GM18951 (cell line): Measurements from ENCODE around the gene EPB41L4B.
"Not testable (repeated sequence)": the region's sequence is repeated elsewhere in the genome, so short reads cannot be mapped to it uniquely, and the experiment has no call there.

Experiments
- POLR2A ChIP-seq: IDR thresholded peaks from 4 replicates; pipeline ENCODE4 v1.6.1; 2011; ENCODE audit warnings: mild to moderate bottlenecking; ENCODE audit not compliant: insufficient read length, insufficient read depth; ENCODE audit errors: extremely low read depth
- in situ Hi-C: fragments of 300-500 bp; cut with MboI; formaldehyde crosslinking; loops from one replicate; pipeline ENCODE4 v1.12.0; 2022; ENCODE audit warnings: low sequenced_read_pairs, mixed read lengths, inconsistent platforms; ENCODE audit not compliant: unreplicated experiment

EPB41L4B gene

DNA sequence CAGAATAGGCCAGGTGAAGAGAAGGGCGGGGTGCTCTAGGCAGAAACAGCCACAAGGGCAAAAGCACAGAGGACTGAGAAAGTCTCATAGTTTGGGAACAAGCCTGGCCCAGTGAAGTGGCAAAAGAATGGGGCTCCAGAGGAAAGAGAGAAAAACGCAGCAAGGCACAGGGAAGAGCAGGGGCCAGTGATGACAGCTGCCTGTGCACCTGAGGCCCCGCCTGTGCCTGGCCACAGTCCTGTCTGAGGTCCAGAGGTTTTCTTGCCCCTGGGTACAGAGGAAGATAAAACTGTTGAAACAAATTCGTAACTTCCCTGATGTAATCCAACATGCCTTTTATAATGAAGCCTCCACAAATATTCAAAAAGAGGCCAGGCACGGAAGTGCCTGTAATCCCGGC is 175.8 kb downstream of the EPB41L4B start:
- in situ Hi-C loops = no loop called here
- TF ChIP-seq POLR2A = no peak

DNA sequence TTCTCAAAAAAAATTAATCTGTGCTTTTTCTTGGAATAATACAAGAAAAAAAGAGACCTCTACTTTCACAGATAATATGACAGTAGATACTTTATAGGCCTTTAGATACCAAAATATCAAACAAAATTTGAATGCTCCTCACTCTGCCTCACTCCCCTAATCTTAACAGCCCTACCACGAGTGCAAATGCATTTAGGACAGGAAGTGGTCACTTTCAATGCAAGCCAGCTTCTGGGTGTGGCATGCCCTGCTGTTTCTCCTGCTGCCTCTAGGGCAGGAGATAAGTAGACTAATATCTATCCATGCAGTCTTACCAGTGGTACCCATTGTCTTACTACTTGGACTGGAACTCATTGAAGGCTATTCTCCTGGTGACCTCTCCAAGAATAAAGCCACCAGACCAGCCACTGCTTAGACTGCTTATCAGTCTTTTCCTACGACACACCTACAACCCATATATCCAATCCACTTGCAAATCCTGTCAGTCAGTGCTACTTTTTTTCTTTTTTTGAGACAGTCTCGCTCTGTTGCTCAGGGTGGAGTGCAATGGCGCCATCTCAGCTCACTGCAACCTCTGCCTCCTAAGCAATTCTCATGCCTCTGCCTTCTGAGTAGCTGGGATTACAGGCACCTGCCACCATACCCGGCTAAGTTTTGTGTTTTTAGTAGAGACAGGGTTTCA is 176.8 kb downstream of the EPB41L4B start:
- in situ Hi-C loops = no loop called here
- TF ChIP-seq POLR2A = no peak

DNA sequence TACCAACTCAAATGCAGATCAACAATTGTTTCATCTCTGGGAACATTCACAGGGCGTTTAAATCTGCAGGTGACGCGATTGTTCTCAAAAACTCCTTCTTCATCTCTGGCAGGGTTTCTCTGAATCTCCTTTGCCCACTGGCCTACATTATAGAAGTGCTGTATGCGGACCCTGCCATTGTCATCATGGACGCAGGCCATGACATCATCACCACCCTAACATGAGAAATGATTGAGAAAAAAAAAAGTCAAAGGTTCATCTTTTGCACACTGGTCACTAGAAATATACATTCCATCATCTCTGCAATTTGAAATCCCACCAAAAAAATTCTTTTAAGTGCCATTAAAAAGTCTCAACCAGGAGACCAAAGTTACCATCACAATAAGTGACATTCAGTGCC is 179.5 kb downstream of the EPB41L4B start:
- TF ChIP-seq POLR2A = no peak
- in situ Hi-C loops = no loop called here

DNA sequence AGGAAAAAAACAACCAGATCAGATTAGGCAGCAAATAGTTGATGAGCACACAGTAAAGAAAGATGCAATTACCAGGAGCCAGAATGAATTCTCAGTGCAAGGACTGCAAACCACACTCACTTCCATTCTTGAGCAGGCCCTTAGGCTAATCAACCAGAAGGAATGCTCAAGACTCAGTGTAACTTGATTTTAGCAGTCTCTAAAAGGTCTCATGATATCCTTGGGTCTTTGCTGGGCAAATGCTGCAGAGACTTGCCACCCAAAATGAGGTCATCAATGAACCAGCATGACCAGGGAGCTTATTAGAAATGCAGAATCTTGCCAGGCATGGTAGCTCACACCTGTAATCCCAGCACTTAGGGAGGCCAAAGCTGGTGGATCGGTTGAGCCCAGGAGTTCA is 181.0 kb downstream of the EPB41L4B start:
- in situ Hi-C loops = no loop called here
- TF ChIP-seq POLR2A = no peak

DNA sequence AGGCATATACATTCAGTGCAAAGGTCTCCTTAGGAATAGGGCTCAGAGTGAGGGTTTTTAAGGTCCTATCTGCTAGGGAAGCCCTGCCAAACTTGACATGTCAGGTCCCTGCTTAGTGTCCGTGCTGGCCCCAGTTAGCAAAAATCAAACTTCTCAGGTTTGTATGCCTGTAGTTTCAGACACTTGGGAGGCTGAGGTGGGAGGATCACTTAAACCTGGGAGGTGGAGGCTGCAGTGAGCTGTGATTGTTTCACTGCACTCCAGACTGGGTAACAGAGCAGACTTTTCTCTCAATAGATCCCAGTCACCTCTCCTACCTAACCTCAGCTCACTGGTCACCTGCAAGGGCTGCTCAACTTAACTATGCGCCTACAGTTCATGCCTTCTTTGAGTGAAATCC is 182.4 kb downstream of the EPB41L4B start:
- in situ Hi-C loops = no loop called here
- TF ChIP-seq POLR2A = no peak

DNA sequence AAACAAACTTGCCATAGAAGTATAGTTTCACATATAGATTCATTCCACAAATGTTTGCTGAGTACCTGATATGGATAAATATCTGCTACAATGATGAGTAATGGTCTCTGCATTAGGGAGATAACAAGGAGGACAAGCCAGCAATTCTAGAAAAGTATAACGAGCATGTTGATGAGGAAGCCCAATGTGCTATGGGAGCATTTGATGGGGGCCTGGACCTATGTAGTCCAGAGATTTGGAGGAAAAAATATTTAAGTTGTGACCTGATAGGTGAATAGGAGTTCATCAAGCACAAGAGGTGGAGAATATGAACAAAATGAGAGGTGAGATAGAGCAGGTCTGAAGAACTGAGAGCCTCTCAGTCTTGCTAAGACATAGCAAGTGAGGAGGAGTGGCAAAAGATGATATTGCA is 186.7 kb downstream of the EPB41L4B start:
- TF ChIP-seq POLR2A = no peak

DNA sequence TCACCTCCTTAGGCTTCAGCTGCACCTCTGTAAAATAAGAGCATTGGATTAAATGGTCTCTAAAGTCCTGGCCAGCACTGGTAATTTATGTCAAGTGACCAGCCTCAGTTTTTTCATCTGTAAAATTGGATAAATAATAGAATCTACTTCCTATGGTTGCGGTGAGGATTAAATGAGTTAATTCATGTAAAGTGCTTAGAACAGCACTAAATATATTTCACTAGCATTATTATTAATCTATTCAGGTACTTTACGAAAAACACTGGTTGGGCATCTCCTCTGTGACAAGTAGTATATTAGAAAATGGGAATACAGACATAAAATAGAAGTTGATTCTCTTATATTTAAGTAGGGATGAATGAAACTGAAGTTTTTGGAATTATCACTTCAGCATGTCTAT is 187.3 kb downstream of the EPB41L4B start:
- TF ChIP-seq POLR2A = no peak
- in situ Hi-C loops = no loop called here

More for the DNA sequence above, 186.7 kb downstream of the EPB41L4B start:
- in situ Hi-C loops = no loop called here

DNA sequence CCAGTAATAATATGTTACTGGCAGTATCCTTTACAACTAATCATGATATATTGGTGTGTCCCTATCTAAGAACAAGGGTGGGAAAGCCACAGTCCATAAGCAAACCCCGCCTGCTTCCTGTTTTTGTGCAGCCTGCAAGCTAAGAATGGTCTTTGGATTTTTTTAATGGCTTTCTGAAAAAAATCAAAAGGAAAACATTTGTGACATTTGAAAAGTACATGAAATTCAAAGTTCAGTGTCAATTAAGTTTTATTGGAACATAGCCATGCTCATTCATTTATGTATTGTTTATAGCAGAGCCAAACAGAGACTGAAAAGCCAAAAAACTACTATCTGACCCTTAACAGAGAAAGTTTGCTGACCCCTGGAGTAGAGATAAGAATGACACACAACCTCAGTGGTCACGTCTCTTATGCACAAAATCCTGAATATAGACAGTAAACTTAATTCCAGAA is 188.3 kb downstream of the EPB41L4B start:
- in situ Hi-C loops = no loop called here
- no peak for TF ChIP-seq POLR2A

DNA sequence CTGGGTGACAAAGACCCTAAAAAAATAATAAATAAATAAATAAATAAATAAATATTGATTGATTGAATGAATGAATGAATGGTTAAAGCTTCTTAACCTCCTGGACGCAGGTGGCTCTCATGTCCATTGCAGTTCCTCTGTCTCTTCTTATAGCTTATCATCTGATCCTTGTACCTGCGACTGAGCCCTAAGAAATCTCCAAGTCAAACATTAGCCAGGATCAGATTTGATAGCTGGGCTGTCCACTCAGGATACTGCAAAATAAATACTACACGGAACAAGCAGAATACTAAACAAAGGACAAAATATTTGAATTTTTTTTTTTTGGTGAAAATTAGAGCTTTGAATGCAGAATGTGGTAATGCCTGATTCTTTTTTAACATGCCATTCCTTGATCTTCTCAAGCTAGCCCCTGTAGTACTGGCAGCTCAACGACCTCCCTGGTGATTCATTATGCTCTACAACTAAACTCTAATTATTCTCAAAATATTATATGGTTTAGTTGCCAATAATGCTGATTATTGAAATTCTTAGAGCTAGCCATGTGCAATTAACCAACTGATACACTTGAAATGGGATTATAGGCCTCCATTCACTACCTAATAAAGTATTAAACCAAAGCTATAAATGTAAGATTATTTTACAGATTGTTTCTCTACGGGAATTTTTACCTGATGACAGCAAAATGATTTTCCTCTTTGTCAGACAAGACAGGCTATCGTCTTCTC is 191.2 kb downstream of the EPB41L4B start:
- TF ChIP-seq POLR2A = no peak
- in situ Hi-C loops = no loop called here

DNA sequence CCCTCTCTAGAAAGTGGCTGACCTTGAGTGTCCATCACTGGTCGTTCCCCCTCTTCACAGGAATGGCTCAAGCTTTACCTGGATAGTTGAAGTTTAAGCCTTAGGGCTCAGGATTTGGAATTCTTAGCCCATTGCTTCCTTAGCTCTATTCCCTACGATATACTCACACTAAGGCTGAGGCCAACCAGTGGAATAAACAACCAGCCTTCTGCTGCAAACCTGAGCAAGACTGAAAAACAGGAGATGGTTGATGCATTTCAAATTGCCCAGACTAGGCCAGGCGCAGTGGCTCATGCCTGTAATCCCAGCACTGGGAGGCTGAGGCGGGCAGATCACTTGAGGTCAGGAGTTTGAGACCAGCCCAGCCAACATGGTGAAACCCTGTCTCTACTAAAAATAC is 194.2 kb downstream of the EPB41L4B start:
- in situ Hi-C loops = not testable (repeated sequence)

DNA sequence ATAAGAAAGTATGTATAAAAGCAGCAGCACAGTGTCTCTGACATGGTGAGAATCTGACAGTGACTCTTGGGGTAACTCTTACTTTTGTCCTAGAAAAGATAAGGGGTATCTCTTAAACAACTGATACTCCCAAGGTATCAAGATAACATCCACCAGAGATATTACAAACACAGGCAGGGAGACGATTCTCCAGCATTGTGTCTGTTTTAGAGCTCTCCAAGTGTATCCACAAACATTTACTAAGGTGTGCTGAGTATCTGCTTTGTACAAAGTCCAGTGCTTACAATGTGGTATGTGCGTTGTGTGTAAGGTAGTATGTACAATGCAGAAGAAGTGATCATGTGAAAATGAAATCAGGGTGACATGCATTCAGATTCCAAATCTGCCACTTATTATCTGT is 196.7 kb downstream of the EPB41L4B start:
- no peak for TF ChIP-seq POLR2A
- in situ Hi-C loops = no loop called here

DNA sequence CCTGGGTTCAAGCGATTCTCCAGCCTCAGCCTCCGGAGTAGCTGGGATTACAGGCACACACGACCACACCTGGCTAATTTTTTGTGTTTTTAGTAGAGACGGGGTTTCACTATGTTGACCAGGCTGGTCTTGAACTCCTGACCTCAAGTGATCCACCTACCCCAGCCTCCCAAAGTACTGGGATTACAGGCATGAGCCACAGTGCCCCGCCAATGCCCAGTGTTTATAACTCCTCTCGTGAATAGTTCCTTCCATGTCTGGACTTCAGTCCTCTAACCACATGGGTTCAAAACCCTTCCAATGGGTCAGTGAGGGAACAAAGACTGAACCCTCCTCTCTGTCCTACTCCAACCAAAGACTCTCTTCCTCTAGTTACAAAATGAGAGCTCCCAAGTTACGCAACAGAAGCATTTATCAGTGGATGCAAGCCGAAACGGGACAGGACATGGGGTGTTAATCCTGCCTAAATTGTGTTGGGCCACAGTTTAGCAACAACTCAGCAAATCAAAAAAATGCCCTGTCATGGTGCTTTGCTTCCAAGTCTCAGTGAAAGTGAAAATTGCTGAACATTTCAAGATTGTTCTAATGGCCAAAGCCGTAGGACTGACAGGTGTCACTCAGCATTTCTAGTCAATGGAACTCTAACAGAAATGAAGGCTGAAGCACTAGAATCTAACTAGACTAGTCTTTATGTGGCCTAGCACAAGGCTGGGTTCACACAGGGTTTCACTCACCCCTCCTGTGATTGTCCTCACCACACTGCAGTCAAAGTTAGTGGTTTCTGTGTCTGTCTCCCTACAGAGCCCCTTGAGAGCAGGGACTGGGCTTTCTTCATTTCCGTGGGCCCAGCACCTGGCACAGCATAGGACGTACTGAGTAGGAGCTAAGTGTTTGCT is 197.9 kb downstream of the EPB41L4B start:
- in situ Hi-C loops = no loop called here
- no peak for TF ChIP-seq POLR2A
